Transverse colon (tissue), 3 donors: ENCODE results near the gene KRT38.

Experiments
- CTCF ChIP-seq, 5 experiments: fragments of 200-600 bp in 3 of 5; fragments of 450-650 bp in 2 of 5; sonication (generic) in 3 of 5; IDR thresholded peaks; 1 replicate in 2 of 5; 2 replicates in 3 of 5; pipeline ENCODE4 v1.5.1; 2016 to 2017; ENCODE audit warnings: antibody characterized with exemption in 5 of 5, inconsistent platforms in 3 of 5, mild to moderate bottlenecking in 2 of 5, moderate library complexity in 1 of 5
- POLR2A ChIP-seq: fragments of 450-650 bp; IDR thresholded peaks from one replicate; pipeline ENCODE4 v1.6.1; 2016; ENCODE audit warnings: antibody characterized with exemption, mild to moderate bottlenecking, moderate library complexity

DNA sequence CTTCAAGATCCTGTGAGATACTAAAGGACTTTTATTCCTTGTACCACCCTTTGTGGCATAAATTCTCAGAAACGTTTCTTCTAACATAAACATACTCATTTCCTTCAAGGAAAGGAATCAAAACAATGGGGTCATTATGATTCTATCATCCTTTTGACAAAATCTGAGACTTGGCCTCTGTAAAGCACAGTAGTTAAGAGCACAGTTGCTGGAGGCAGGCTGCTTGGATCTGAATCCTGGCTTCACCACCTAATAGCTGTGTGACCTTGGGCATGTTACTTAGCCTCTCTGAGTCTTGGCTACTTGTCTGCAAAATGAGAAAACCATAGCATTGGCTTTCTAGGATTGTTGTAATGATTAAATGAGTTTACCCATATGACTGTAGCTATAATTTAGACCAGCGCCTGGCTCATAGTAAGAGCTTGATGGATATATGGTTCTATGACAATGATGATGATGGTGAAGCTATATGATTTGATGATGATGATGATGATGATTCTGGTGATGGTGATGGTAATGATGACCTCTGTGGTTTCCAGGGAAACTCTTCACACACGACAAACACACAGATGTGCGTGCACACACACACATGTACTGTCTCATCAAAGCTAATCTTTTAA is 37.3 kb downstream of the KRT38 start:
- no peak for TF ChIP-seq POLR2A
- TF ChIP-seq CTCF (IDR thresholded peaks at IDR 0.05) = no peak
